ENCODE results near the gene RASL11A.
"Not testable (repeated sequence)": the region's sequence is repeated elsewhere in the genome, so short reads cannot be mapped to it uniquely, and the experiment has no call there.

Gene RASL11A

GRCh38 chr13:27270594-27271520, at the start of gene RASL11A:
RASL11A (plus strand) TSS chr13:27270830; CDS start chr13:27270945, 115 bp downstream.
- in situ Hi-C loops (cut with HindIII; ENCODE audit: low pct_ligation_motif_present, low pct_unique_long_range_greater_than_20kb, low sequenced_read_pairs) = no loop called here
- peak; percentile 75 for DNase-seq

GRCh38 chr13:27222100-27222499, 48.5 kb upstream of the RASL11A start:
- in situ Hi-C loops (cut with HindIII; ENCODE audit: low pct_ligation_motif_present, low pct_unique_long_range_greater_than_20kb, low sequenced_read_pairs) = not testable (repeated sequence)

GRCh38 chr13:27226991-27227390, 43.6 kb upstream of the RASL11A start:
- DNase-seq = no peak
- in situ Hi-C loops (cut with HindIII; ENCODE audit: low pct_ligation_motif_present, low pct_unique_long_range_greater_than_20kb, low sequenced_read_pairs) = no loop called here

More at GRCh38 chr13:27222100-27222499, 48.5 kb upstream of the RASL11A start:
- not testable (repeated sequence) for DNase-seq

- in situ Hi-C loops (cut with HindIII; ENCODE audit: low pct_ligation_motif_present, low pct_unique_long_range_greater_than_20kb, low sequenced_read_pairs) = no loop called here
- DNase-seq = no peak
Measured at GRCh38 chr13:27228131-27228530, 42.5 kb upstream of the RASL11A start.

- no peak for DNase-seq
- in situ Hi-C loops (cut with HindIII; ENCODE audit: low pct_ligation_motif_present, low pct_unique_long_range_greater_than_20kb, low sequenced_read_pairs) = no loop called here
Measured at GRCh38 chr13:27229642-27230041, 41.0 kb upstream of the RASL11A start.

- DNase-seq = no peak
- in situ Hi-C loops (cut with HindIII; ENCODE audit: low pct_ligation_motif_present, low pct_unique_long_range_greater_than_20kb, low sequenced_read_pairs) = no loop called here
Measured at GRCh38 chr13:27233964-27234363, 36.7 kb upstream of the RASL11A start.

- in situ Hi-C loops (cut with HindIII; ENCODE audit: low pct_ligation_motif_present, low pct_unique_long_range_greater_than_20kb, low sequenced_read_pairs) = no loop called here
- DNase-seq = no peak
Measured at GRCh38 chr13:27236478-27236877, 34.2 kb upstream of the RASL11A start.

GRCh38 chr13:27242702-27243101, 27.9 kb upstream of the RASL11A start:
- in situ Hi-C loops (cut with HindIII; ENCODE audit: low pct_ligation_motif_present, low pct_unique_long_range_greater_than_20kb, low sequenced_read_pairs) = no loop called here
- no peak for DNase-seq

GRCh38 chr13:27245610-27246009, 25.0 kb upstream of the RASL11A start:
- in situ Hi-C loops (cut with HindIII; ENCODE audit: low pct_ligation_motif_present, low pct_unique_long_range_greater_than_20kb, low sequenced_read_pairs) = no loop called here
- no peak for DNase-seq

GRCh38 chr13:27250833-27251165, 19.8 kb upstream of the RASL11A start:
- no peak for DNase-seq
- in situ Hi-C loops (cut with HindIII; ENCODE audit: low pct_ligation_motif_present, low pct_unique_long_range_greater_than_20kb, low sequenced_read_pairs) = no loop called here

GRCh38 chr13:27251166-27252091, 19.2 kb upstream of the RASL11A start, which contains the start of gene RPL21:
RPL21 (plus strand) TSS chr13:27251558; CDS start chr13:27253777, 2,219 bp downstream.
- peak; percentile 91 for DNase-seq
- in situ Hi-C loops (cut with HindIII; ENCODE audit: low pct_ligation_motif_present, low pct_unique_long_range_greater_than_20kb, low sequenced_read_pairs) = no loop called here

- in situ Hi-C loops (cut with HindIII; ENCODE audit: low pct_ligation_motif_present, low pct_unique_long_range_greater_than_20kb, low sequenced_read_pairs) = no loop called here
- no peak for DNase-seq
Measured at GRCh38 chr13:27252467-27252866, 18.2 kb upstream of the RASL11A start.

- no peak for DNase-seq
- in situ Hi-C loops (cut with HindIII; ENCODE audit: low pct_ligation_motif_present, low pct_unique_long_range_greater_than_20kb, low sequenced_read_pairs) = no loop called here
Measured at GRCh38 chr13:27257233-27257568, 13.4 kb upstream of the RASL11A start.

- DNase-seq = no peak
- in situ Hi-C loops (cut with HindIII; ENCODE audit: low pct_ligation_motif_present, low pct_unique_long_range_greater_than_20kb, low sequenced_read_pairs) = no loop called here
Measured at GRCh38 chr13:27257648-27258253, 12.9 kb upstream of the RASL11A start.

GRCh38 chr13:27258637-27259386, 11.8 kb upstream of the RASL11A start:
- no peak for DNase-seq
- in situ Hi-C loops (cut with HindIII; ENCODE audit: low pct_ligation_motif_present, low pct_unique_long_range_greater_than_20kb, low sequenced_read_pairs) = no loop called here

- in situ Hi-C loops (cut with HindIII; ENCODE audit: low pct_ligation_motif_present, low pct_unique_long_range_greater_than_20kb, low sequenced_read_pairs) = no loop called here
- no peak for DNase-seq
Measured at GRCh38 chr13:27259831-27260230, 10.8 kb upstream of the RASL11A start.

- in situ Hi-C loops (cut with HindIII; ENCODE audit: low pct_ligation_motif_present, low pct_unique_long_range_greater_than_20kb, low sequenced_read_pairs) = no loop called here
- DNase-seq = no peak
Measured at GRCh38 chr13:27261396-27261795, 9.2 kb upstream of the RASL11A start.

GRCh38 chr13:27263438-27263837, 7.2 kb upstream of the RASL11A start:
- in situ Hi-C loops (cut with HindIII; ENCODE audit: low pct_ligation_motif_present, low pct_unique_long_range_greater_than_20kb, low sequenced_read_pairs) = no loop called here

More at GRCh38 chr13:27263438-27263837, 7.2 kb upstream of the RASL11A start:
- no peak for DNase-seq

All from ACHN (cell line).